AG10803 (cell line): ENCODE results near the gene TRIM38.

Source experiments
- DNase-seq: peaks from one replicate; pipeline ENCODE4 v3.0.0; 2010; ENCODE audit warnings: low read depth
- H3K4me3 ChIP-seq: 2 replicates; pipeline ENCODE4 v1.5.1; 2011; ENCODE audit warnings: mild to moderate bottlenecking, low read length, control low read depth
- CTCF ChIP-seq: conservative IDR thresholded peaks from 2 replicates; pipeline ENCODE4 v1.5.1; 2011; ENCODE audit warnings: mild to moderate bottlenecking, low read length, control low read depth, inconsistent platforms

Gene TRIM38

GRCh38 chr6:26033085-26033940 lies 70.7 kb downstream of the TRIM38 start:
- DNase-seq: peak; percentile 99
- no peak for TF ChIP-seq CTCF
- peak overlapping the region; percentile 73 for H3K4me3 ChIP-seq

- peak overlapping the region; percentile 53 for H3K4me3 ChIP-seq
- DNase-seq: no peak
- TF ChIP-seq CTCF: no peak
Observed at GRCh38 chr6:26033941-26034354, 71.3 kb downstream of the TRIM38 start.

GRCh38 chr6:26034905-26035304 lies 72.3 kb downstream of the TRIM38 start:
- TF ChIP-seq CTCF: no peak
- DNase-seq: no peak
- H3K4me3 ChIP-seq: no peak overlapping the region
